ENCODE data around the gene CRACR2B. TPM values are rescaled to one million over a fixed set of nuclear protein-coding genes. Genes with fewer than 3 reads are reported as not detected.
A peak's percentile ranks its signal among the peaks of the same experiment; 100 is the strongest.

CRACR2B gene
- total RNA-seq, 1 donor from 2014 or later: 6.8 TPM

GRCh38 chr11:837189-837989, 9.7 kb downstream of the CRACR2B start:
- DNase-seq (ENCODE audit: low spot score): no peak

GRCh38 chr11:837990-838307, 10.2 kb downstream of the CRACR2B start:
- no peak for DNase-seq (ENCODE audit: low spot score)

- no peak for DNase-seq (ENCODE audit: low spot score)
Measured at GRCh38 chr11:838441-839279, 10.9 kb downstream of the CRACR2B start.

- DNase-seq (ENCODE audit: low spot score): no peak
Measured at GRCh38 chr11:839280-839623, 11.5 kb downstream of the CRACR2B start.

GRCh38 chr11:839875-840617, 12.3 kb downstream of the CRACR2B start:
- DNase-seq (ENCODE audit: low spot score): no peak

GRCh38 chr11:841981-842369, 14.3 kb downstream of the CRACR2B start:
- no peak for DNase-seq (ENCODE audit: low spot score)

GRCh38 chr11:842370-843002, 14.8 kb downstream of the CRACR2B start, which contains the start of the genes POLR2L and TSPAN4:
Gene POLR2L, minus strand, starts transcription at chr11:842529. Its CDS starts 21 bp downstream, at chr11:842508.
Gene TSPAN4, plus strand, starts transcription at chr11:842852. Its CDS starts 7,453 bp downstream, at chr11:850305.
- peak; percentile 97 for DNase-seq (ENCODE audit: low spot score)

- no peak for DNase-seq (ENCODE audit: low spot score)
Measured at GRCh38 chr11:843086-843734, 15.5 kb downstream of the CRACR2B start.

- peak; percentile 97 for DNase-seq (ENCODE audit: low spot score)
Measured at GRCh38 chr11:843818-844692, 16.3 kb downstream of the CRACR2B start.

- DNase-seq (ENCODE audit: low spot score): peak; percentile 96
Measured at GRCh38 chr11:844693-845644, 17.2 kb downstream of the CRACR2B start.

GRCh38 chr11:845872-846495, 18.3 kb downstream of the CRACR2B start:
- no peak for DNase-seq (ENCODE audit: low spot score)

- no peak for DNase-seq (ENCODE audit: low spot score)
Measured at GRCh38 chr11:846496-847098, 18.9 kb downstream of the CRACR2B start.

GRCh38 chr11:847876-848275, 20.2 kb downstream of the CRACR2B start:
- no peak for DNase-seq (ENCODE audit: low spot score)

GRCh38 chr11:848380-848931, 20.7 kb downstream of the CRACR2B start:
- DNase-seq (ENCODE audit: low spot score): no peak

- no peak for DNase-seq (ENCODE audit: low spot score)
Measured at GRCh38 chr11:849104-849824, 21.5 kb downstream of the CRACR2B start.

- DNase-seq (ENCODE audit: low spot score): no peak
Measured at GRCh38 chr11:849951-850774, 22.4 kb downstream of the CRACR2B start.
